K562 (cell line): ENCODE data around the gene FBXL13. TPM values are rescaled to one million over a fixed set of nuclear protein-coding genes. Genes with fewer than 3 reads are reported as not detected.
A peak's percentile ranks its signal among the peaks of the same experiment; 100 is the strongest.

ENCODE experiments used
- ARID4B ChIP-seq: sonication (generic); formaldehyde crosslinking; IDR thresholded peaks from 2 replicates; pipeline ENCODE4 v1.8.0; 2022; ENCODE audit warnings: mild to moderate bottlenecking, missing genetic modification reagents
- CREB3 ChIP-seq: fragments of 450-650 bp; conservative IDR thresholded peaks from 2 replicates; pipeline ENCODE4 v1.6.1; 2016; ENCODE audit warnings: missing genetic modification characterization, low read depth, mild to moderate bottlenecking, missing compliant biosample characterization, moderate library complexity
- DACH1 ChIP-seq: fragments of 450-650 bp; IDR thresholded peaks from 2 replicates; pipeline ENCODE4 v1.6.1; 2018; ENCODE audit not compliant: partially characterized antibody
- ERF ChIP-seq: fragments of 450-650 bp; formaldehyde crosslinking; IDR thresholded peaks from 2 replicates; pipeline ENCODE4 v1.4.0; 2020; ENCODE audit warnings: mild to moderate bottlenecking, mixed read lengths
- FIP1L1 ChIP-seq: fragments of 200-400 bp; formaldehyde crosslinking; IDR thresholded peaks from 2 replicates; pipeline ENCODE4 v1.6.1; 2018; ENCODE audit warnings: mild to moderate bottlenecking, low read depth, low read length; ENCODE audit not compliant: poor library complexity, severe bottlenecking
- GTF2E2 ChIP-seq: fragments of 200-800 bp; sonication (Bioruptor generic); IDR thresholded peaks from 2 replicates; pipeline ENCODE4 v1.6.1; 2016; ENCODE audit warnings: missing genetic modification characterization, missing compliant biosample characterization
- HNRNPLL ChIP-seq: fragments of 200-400 bp; formaldehyde crosslinking; IDR thresholded peaks from 2 replicates; pipeline ENCODE4 v1.6.1; 2017; ENCODE audit warnings: low read length, low read depth, mild to moderate bottlenecking; ENCODE audit not compliant: poor library complexity, severe bottlenecking
- RCOR1 ChIP-seq, 2 experiments: IDR thresholded peaks; 2 replicates each; pipeline ENCODE4 v1.6.1; 2012; ENCODE audit warnings: low read depth in 2 of 2, low read length in 2 of 2, borderline replicate concordance in 1 of 2, improper control_type of control experiment in 1 of 2
- RNF2 ChIP-seq: sonication (generic); IDR thresholded peaks from 2 replicates; pipeline ENCODE4 v1.6.1; 2016
- SIN3A ChIP-seq, 2 experiments: fragments of 150-350 bp in 1 of 2; IDR thresholded peaks; 2 replicates each; pipeline ENCODE4 v1.6.1; 2011 to 2016; ENCODE audit warnings: borderline replicate concordance in 2 of 2, low read depth in 2 of 2, low read length in 2 of 2, mild to moderate bottlenecking in 2 of 2, moderate library complexity in 2 of 2; ENCODE audit not compliant: control insufficient read depth in 1 of 2
- SUPT5H ChIP-seq: fragments of 450-650 bp; IDR thresholded peaks from 2 replicates; pipeline ENCODE4 v1.6.1; 2016
- USF1 ChIP-seq: sonication (generic); formaldehyde crosslinking; IDR thresholded peaks from 2 replicates; pipeline ENCODE4 v1.9.0; 2022; ENCODE audit warnings: mild to moderate bottlenecking, missing genetic modification reagents
- ZBTB8A ChIP-seq: fragments of 450-650 bp; IDR thresholded peaks from 2 replicates; pipeline ENCODE4 v1.6.1; 2018; ENCODE audit warnings: mild to moderate bottlenecking, moderate library complexity; ENCODE audit not compliant: partially characterized antibody
- ZNF24 ChIP-seq: fragments of 450-650 bp; IDR thresholded peaks from 2 replicates; pipeline ENCODE4 v1.6.1; 2016
- polyA plus RNA-seq, 8 experiments: library from polyadenylated mRNA; depleted of rRNA in 4 of 8; stranded (reverse) in 5 of 8; unstranded in 3 of 8; fragments of >200 nt; fragmentation: Nextera tagmentation in 2 of 8; fragmentation: Illumina TruSeq in 1 of 8; extraction: Ambion mirVana in 2 of 8; extraction: Trizol in 1 of 8; gene quantifications; 2 replicates each; pipeline versions ENCODE4 v1.2.1 to v1.2.3, GENCODE V29; 2011 to 2014; ENCODE audit warnings: inconsistent platforms in 1 of 8, missing spikeins in 1 of 8
- total RNA-seq, 7 experiments: library from RNA; depleted of rRNA in 6 of 7; stranded (reverse); fragments of >200 nt in 6 of 7; fragmentation: Illumina TruSeq in 2 of 7; extraction: Trizol in 2 of 7; gene quantifications; 2 replicates each; pipeline versions ENCODE4 v1.2.1 to v1.2.3, GENCODE V29; 2011 to 2021; ENCODE audit warnings: low replicate concordance in 1 of 7
- TF ChIP-seq, protein P1 (sequence below): sonication (generic); formaldehyde crosslinking; IDR thresholded peaks from 2 replicates; pipeline ENCODE4 v1.8.0; 2022; ENCODE audit warnings: mild to moderate bottlenecking, missing genetic modification reagents, borderline replicate concordance
- TF ChIP-seq, protein P2 (sequence below): fragments of 450-650 bp; IDR thresholded peaks from 2 replicates; pipeline ENCODE4 v1.6.1; 2014; ENCODE audit warnings: low read depth, mild to moderate bottlenecking, moderate library complexity, borderline replicate concordance

The FBXL13 gene
- total and polyA plus RNA-seq, 9 of the 15 experiments (the other 6 are each of a cell fraction or from before 2014, with no cell fraction given), result 16.3 to 55.0 (median 25.4) TPM

DNA sequence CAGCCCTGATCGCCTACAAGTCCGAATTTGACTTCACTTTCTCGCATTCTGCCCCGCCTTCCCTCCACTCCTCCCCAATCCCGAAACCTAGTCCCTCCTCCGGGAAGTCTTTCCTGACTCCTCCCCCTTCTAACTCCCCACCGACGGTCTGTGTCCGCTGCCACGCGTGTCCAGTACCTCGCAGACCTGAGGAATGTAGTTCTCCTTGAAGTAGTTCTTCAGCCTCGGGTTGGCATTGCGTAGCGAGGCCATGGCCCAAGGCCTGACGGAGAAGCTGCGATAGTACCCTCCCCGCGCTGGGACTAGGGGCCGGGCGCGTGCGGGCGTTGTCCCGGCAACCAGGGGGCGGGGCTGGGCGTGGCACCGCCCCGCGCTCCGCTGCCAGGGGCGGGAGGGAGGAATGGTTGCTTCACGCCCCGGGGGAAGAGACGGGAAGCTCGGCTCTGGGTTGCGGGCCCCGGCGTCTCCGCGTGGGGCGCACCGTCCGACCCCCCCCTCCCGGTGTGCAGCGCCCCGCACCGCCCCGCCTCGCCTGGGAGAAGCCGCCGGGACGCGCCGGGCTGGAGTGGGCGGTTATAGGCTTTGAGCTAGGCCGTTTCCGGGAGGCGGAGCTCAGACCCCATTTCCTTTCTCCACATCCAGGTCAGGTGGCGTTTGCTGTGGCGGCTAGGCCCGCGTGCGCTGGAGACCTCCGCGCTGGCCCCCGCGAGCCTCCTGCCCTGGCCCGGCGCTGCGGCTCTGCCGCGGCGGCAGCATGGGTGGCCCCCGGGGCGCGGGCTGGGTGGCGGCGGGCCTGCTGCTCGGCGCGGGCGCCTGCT lies at the start of gene FBXL13, which contains the start of gene ARMC10 (continued):
- TF ChIP-seq HNRNPLL, result peak; percentile 56
- TF ChIP-seq DACH1, result peak; percentile 38
- TF ChIP-seq ZNF24, result 0 out of 2 replicates have a peak, but pooled peaks have one; percentile 52
- peak; percentile 94 for TF ChIP-seq GTF2E2
- TF ChIP-seq ARID4B, result peak; percentile 96
- TF ChIP-seq CREB3, result no peak
- peak in 1 of 2 experiments; percentile 49; a peak in 1 of 4 replicates for TF ChIP-seq RCOR1 (IDR thresholded peaks at IDR 0.05; ENCODE audit: borderline replicate concordance in 1 of 2, low read depth in 2 of 2, low read length in 2 of 2)
- peak; percentile 77 to 96; a peak in 3 of 4 replicates for TF ChIP-seq SIN3A (IDR thresholded peaks at IDR 0.05; ENCODE audit: borderline replicate concordance in 2 of 2, control insufficient read depth in 1 of 2, low read depth in 2 of 2, low read length in 2 of 2)
- TF ChIP-seq USF1 (CRISPR knock-in tag), result peak; percentile 68
- TF ChIP-seq, protein P1, sequence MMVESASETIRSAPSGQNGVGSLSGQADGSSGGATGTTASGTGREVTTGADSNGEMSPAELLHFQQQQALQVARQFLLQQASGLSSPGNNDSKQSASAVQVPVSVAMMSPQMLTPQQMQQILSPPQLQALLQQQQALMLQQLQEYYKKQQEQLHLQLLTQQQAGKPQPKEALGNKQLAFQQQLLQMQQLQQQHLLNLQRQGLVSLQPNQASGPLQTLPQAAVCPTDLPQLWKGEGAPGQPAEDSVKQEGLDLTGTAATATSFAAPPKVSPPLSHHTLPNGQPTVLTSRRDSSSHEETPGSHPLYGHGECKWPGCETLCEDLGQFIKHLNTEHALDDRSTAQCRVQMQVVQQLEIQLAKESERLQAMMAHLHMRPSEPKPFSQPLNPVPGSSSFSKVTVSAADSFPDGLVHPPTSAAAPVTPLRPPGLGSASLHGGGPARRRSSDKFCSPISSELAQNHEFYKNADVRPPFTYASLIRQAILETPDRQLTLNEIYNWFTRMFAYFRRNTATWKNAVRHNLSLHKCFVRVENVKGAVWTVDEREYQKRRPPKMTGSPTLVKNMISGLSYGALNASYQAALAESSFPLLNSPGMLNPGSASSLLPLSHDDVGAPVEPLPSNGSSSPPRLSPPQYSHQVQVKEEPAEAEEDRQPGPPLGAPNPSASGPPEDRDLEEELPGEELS (CRISPR knock-in tag), result 0 out of 2 replicates have a peak, but pooled peaks have one; percentile 11
- peak; percentile 70 for TF ChIP-seq FIP1L1
- TF ChIP-seq SUPT5H, result peak; percentile 60
- TF ChIP-seq, protein P2, sequence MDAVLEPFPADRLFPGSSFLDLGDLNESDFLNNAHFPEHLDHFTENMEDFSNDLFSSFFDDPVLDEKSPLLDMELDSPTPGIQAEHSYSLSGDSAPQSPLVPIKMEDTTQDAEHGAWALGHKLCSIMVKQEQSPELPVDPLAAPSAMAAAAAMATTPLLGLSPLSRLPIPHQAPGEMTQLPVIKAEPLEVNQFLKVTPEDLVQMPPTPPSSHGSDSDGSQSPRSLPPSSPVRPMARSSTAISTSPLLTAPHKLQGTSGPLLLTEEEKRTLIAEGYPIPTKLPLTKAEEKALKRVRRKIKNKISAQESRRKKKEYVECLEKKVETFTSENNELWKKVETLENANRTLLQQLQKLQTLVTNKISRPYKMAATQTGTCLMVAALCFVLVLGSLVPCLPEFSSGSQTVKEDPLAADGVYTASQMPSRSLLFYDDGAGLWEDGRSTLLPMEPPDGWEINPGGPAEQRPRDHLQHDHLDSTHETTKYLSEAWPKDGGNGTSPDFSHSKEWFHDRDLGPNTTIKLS, result peak; percentile 42; the same call in 1 of the 2 replicates
- 0 out of 2 replicates have a peak, but pooled peaks have one; percentile 49 for TF ChIP-seq RNF2
- peak; percentile 43; the same call in 1 of the 2 replicates for TF ChIP-seq ERF (CRISPR knock-in tag)
- TF ChIP-seq ZBTB8A, result no peak
